GM19023 (cell line): ENCODE results near the gene MAN2B1.
"Not testable (repeated sequence)": the region's sequence is repeated elsewhere in the genome, so short reads cannot be mapped to it uniquely, and the experiment has no call there.

Experiments used
- ATAC-seq: cut with Tn5 transposase; IDR thresholded peaks from one replicate; pipeline ENCODE4 v1.9.1; 2021; ENCODE audit warnings: mild to moderate bottlenecking, moderate library complexity; ENCODE audit not compliant: unreplicated experiment

The MAN2B1 gene

GRCh38 chr19:12689581-12690216 is 23.2 kb upstream of the MAN2B1 start:
- ATAC-seq: no peak

DNA sequence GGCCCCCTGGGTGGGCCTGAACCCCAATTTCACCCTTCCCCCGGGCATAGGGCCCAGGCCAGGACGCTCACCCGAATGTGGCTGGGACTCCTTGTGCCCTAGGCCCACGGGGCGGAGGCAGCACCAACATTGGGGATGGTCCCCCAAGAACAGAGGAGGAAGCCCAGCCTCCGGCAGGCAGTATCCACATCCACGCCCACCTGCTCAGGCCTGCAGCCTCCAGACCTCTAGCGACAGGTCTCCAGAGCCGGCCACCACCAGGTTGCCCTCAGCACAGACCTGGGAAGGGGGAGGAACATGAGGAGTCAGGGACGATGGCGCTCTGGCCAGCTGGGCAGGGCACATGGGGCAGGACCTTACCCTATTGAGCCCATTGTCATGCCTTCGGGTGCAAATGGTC is 22.5 kb upstream of the MAN2B1 start:
- no peak for ATAC-seq

- no peak for ATAC-seq
These were observed 21.1 kb upstream of the MAN2B1 start, which contains the start of gene GNG14 for GRCh38 chr19:12687496-12688196. GNG14 (plus strand) TSS chr19:12687998; CDS start chr19:12688049, 51 bp downstream.

DNA sequence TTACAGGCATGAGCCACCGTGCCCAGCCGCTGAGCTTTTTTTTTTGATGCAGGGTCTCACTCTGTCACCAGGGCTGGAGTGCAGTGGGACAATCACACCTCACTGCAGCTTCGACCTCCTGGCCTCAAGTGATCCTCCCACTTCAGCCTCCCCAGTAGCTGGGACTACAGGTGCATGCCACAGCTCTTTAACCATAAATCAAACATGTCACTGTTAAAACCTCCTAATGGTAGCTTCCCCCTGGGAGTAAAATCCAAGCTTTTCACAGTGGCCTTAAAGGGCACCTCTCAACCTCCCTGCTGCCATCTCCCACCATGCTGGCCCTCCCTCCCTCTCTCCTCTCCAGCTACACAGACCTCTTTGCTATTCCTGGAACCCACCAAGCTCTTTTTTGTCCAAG is 19.3 kb upstream of the MAN2B1 start:
- no peak for ATAC-seq

- peak; percentile 63 for ATAC-seq
These were observed 14.8 kb upstream of the MAN2B1 start, which contains the start of gene DHPS for GRCh38 chr19:12681074-12681987. DHPS (minus strand) TSS chr19:12681880; CDS start chr19:12681766, 114 bp downstream.

GRCh38 chr19:12680034-12680433 is 13.5 kb upstream of the MAN2B1 start:
- no peak for ATAC-seq

DNA sequence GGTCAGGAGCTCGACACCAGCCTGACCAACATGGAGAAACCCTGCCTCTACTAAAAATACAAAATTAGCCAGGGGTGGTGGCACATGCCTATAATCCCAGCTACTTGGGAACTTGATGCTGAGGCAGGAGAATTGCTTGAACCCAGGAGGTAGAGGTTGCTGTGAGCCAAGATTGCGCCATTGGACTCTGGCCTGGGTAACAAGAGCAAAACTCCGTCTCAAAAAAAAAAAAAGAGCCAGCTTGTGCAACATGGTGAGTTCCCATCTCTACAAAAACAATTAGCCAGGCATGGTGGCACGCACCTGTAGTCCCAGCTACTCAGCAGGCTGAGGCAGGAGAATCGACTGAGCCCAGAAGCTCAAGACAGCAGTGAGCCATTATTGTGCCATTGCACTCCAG is 11.5 kb upstream of the MAN2B1 start:
- ATAC-seq: not testable (repeated sequence)

DNA sequence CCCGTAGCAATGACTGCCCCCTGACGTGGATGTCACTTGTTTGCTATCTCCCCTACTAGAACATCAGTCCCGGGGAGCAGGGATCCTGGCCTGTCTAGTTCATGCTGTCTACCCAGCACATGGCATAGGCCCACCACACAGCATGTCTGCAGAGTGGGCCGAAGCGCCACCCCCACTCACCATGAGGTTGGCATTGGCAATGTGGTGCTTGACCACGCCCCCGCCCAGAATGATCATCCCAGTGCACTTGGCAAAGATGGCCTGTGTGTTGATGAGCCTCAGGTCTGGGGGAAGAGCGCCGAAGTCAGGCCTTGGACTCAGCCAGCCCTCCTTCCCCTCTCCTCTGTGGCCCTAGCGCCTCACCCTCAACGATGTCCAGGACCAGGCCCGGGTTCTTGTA is 10.4 kb upstream of the MAN2B1 start:
- no peak for ATAC-seq

GRCh38 chr19:12676384-12676792 is 9.8 kb upstream of the MAN2B1 start:
- ATAC-seq: no peak

DNA sequence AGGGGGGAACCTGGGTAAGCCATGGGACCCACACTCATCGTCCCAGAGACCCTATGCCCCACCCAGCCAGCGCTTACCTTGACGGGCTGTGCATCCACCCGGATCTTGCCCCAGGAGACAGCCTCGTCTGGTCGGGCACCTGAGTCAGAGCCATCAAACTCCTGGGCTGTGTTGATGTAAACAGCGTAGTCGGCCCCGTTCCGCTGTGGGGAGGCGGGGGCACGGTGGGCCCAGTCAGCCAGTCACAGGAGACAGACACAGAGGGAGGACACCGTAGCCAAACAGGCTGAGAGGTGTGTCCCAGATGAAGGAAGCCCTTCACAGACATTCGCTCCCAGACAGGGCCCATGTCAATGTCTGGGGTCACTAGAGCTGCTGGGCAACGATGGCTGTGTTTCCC is 9.4 kb upstream of the MAN2B1 start:
- no peak for ATAC-seq

DNA sequence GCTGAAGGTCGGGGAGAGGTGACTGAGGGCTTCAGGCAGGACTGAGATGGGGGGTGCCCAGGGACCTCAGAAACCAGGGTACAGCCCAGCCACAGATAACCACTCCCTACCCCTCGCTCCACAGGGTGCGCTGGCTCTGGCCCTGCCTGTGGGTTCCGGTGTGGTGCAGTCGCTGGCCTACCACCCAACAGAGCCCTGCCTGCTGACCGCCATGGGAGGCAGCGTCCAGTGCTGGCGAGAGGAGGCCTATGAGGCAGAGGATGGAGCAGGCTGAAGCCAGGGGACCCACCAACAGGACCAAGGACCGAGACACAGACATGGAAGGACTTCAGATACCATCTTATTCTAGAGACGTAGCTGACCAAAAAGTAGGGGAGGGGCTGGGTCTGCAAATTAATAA is 8.9 kb upstream of the MAN2B1 start:
- ATAC-seq: no peak

GRCh38 chr19:12672744-12673143 is 6.2 kb upstream of the MAN2B1 start:
- ATAC-seq: no peak

- ATAC-seq: no peak
These were observed 3.8 kb upstream of the MAN2B1 start for GRCh38 chr19:12670159-12670928.

- no peak for ATAC-seq
These were observed 3.0 kb upstream of the MAN2B1 start for GRCh38 chr19:12669270-12670158.

GRCh38 chr19:12668932-12669269 is 2.4 kb upstream of the MAN2B1 start:
- ATAC-seq: no peak

DNA sequence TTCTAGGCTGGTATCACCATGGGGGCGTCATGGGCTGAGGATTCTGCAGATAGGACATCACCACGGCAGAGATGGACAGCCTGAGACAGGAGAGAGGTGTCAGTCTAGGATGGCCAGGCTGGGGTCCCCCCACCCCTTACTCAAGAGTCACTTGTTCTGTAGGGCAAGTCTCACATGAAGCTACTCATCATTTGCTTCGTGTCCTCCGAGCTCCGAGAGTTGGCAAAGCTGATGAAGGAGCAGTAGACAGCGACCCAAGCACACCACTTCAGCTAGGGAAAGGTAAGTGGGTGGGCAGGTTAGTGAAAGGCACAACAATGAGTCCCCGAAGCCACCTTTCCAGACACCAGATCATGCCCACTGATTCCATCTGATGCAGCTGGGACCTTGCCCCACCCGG is 1.8 kb upstream of the MAN2B1 start:
- ATAC-seq: no peak

- no peak for ATAC-seq
These were observed 1.3 kb upstream of the MAN2B1 start for GRCh38 chr19:12667731-12668302.

DNA sequence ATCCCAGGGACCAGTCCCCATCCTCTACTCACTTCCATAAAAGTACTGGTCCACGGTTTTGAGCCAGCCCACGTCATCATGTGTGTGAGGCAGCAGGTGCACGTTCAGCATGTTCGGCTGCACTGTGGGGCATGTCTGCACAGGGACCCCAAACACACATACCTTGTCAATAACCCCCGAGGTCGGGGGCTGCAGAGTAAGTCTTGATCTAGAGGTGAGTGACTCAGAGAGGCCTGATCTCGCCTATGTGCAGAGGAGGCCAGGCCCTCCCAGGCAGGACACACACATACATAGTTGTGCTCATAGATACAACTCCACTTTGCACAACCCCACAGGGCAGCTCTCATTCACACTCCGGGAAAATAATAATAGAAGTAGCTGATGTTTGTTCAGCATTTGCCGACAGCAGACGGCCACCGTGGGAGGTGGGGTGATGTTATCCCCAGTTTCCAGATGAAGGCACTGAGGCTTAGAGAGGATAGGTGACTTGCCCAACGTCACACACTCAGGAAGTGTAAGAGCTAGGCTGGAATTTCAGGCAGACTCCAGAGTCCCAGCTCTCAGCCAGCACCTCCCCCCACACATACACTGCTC is 774 bp downstream of the MAN2B1 start:
- ATAC-seq: no peak

GRCh38 chr19:12665281-12665573 is 1.3 kb downstream of the MAN2B1 start:
- ATAC-seq: no peak
